RWPE1 (cell line): Measurements from ENCODE around the gene PRKN.

Experiments
- CTCF ChIA-PET: fragments of 350-600 bp; sonication (Branson Sonifier 250); formaldehyde crosslinking; extraction: SDS; loops from one replicate; lab custom pipeline; 2021; lab: Yijun Ruan, JAX
- POLR2A ChIA-PET: fragments of 400-600 bp; formaldehyde crosslinking; extraction: SDS; loops from one replicate; lab custom pipeline; 2020; ENCODE audit warnings: antibody characterized with exemption; ENCODE audit not compliant: low non-redundant PET; lab: Yijun Ruan, JAX
- DNase-seq: peaks from one replicate; pipeline ENCODE4 v3.0.0; 2012; ENCODE audit warnings: low spot score
- H3K27ac ChIP-seq: fragments of 450-650 bp; 2 replicates; pipeline ENCODE4 v1.5.1; 2017
- CTCF ChIP-seq: fragments of 450-650 bp; conservative IDR thresholded peaks from 2 replicates; pipeline ENCODE4 v1.5.1; 2017; ENCODE audit warnings: low read depth, mild to moderate bottlenecking

PRKN gene

DNA sequence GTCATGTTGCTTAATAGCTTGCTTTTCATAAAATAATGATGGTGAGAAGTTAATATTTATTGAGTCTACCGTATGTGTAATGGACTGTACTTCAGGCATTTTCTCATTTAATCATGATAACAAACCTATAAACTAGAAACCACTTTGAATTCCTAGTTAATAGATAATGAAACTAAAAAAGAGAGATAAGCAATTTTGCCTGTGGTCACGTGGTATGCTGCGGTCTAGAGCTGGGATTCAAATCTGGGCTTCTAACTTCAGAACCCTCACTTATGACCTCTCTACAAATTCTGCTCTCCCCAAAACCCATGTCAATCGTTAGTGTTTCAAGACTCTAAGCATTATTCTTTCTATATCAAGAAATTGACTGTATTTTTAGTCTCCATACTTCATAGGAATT lies 700.7 kb downstream of the PRKN start:
- POLR2A ChIA-PET, result no interaction called here
- H3K27ac ChIP-seq, result no peak overlapping the region
- DNase-seq, result no peak
- TF ChIP-seq CTCF, result no peak
- CTCF ChIA-PET, result no interaction called here

DNA sequence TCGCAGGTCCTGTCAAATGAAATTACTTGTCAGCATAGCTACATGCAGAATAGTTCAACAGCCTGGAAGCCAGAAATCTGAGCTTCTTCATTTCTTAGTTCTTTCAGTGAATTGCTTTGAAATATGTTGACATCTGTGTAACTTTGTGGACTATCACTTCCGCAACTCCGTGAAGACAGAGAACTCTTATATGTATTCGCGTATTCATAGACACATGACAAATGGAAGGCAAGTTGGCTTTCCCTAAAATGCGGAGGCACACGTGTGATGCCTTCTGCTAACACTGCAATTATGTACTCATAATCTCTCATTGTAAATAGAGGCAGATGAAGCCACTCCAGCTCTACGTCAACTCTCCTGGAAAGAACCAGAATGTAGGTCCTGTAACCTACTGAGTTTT lies 701.5 kb downstream of the PRKN start:
- H3K27ac ChIP-seq, result no peak overlapping the region
- TF ChIP-seq CTCF, result no peak
- ChIA-PET CTCF (no interaction called here), POLR2A (no interaction called here)
- no peak for DNase-seq

- no peak for TF ChIP-seq CTCF
- POLR2A ChIA-PET, result no interaction called here
- H3K27ac ChIP-seq, result no peak overlapping the region
- CTCF ChIA-PET, result interaction anchor here (0.6 kb wide), 1 partner anchor 585 kb away, joined by 8 read pairs; no protein-coding TSS in a partner anchor
- no peak for DNase-seq
Observed at GRCh38 chr6:162019349-162019748, 708.2 kb downstream of the PRKN start.

GRCh38 chr6:162017536-162017935 lies 710.0 kb downstream of the PRKN start:
- DNase-seq, result no peak
- no peak overlapping the region for H3K27ac ChIP-seq
- POLR2A ChIA-PET, result no interaction called here
- TF ChIP-seq CTCF, result no peak
- CTCF ChIA-PET, result no interaction called here

DNA sequence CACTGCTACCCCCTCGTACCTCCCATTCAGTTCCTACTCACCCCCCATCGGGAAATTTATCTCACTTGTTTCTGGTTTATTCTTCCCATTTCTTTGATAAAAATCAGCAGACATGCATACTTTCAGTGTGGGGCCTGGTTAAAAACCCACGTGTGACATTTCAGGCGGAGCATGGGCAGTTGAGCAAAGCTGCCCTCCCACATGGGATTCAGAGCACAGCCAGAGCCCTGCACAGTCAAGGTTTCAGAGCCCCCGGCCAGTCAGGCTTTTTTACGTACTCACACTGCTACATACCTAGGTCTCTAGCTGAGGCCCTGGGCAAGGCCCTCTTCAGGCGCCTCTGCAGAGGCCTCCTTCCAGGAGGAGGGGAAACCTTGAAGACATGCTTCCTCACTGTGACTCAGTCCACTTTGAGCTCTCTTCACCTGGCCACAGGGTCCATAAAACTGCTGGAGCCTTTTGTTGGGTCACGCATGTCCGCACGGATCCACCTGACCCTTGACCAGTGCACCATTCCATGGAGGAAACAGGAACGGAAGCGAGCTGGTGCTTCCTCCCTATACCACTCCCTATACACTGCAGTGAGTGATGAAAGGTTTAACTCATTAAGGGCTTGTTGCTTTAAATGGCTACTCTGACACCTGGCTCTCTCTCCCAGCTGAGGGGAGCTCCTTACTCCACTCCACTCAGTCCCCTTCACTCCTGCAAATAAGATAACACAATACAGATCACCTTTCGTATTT lies 713.3 kb downstream of the PRKN start:
- ChIA-PET CTCF (interaction anchor here (0.6 kb wide), 2 partner anchors 27 to 34 kb away, joined by 3 to 8 read pairs; no protein-coding TSS in a partner anchor), POLR2A (no interaction called here)
- DNase-seq, result no peak
- no peak for TF ChIP-seq CTCF
- H3K27ac ChIP-seq, result no peak overlapping the region

- no peak overlapping the region for H3K27ac ChIP-seq
- ChIA-PET CTCF (no interaction called here), POLR2A (interaction anchor here (0.5 kb wide), 1 partner anchor 455 kb away, joined by 3 read pairs; no protein-coding TSS in a partner anchor)
- TF ChIP-seq CTCF, result no peak
- no peak for DNase-seq
Observed at GRCh38 chr6:162005372-162005771, 722.2 kb downstream of the PRKN start.
